ENCODE measurements around the gene MUCL3. TPM values are rescaled to one million over a fixed set of nuclear protein-coding genes. Genes with fewer than 3 reads are reported as not detected.

MUCL3 gene
- total RNA-seq, 2 experiments from 2014 or later, result not detected

- no peak overlapping the region for H3K4me3 Mint-ChIP-seq
- no peaks in the 10 kb centered on the region for H3K36me3 Mint-ChIP-seq (ENCODE audit: low read depth)
- no peak for TF ChIP-seq CTCF (IDR thresholded peaks at IDR 0.05)
- intact Hi-C loops (cut with micrococcal nuclease), result no loop called here
- CTCF ChIA-PET, result interaction anchor here (1.5 kb wide), 1 partner anchor 21 kb away, joined by 5 read pairs; no protein-coding TSS in a partner anchor
- no peaks in the 10 kb centered on the region for H3K4me1 Mint-ChIP-seq (ENCODE audit: low read depth)
- no peak for ATAC-seq
- DNase-seq, result no peak
- no peak overlapping the region for H3K27ac Mint-ChIP-seq
- POLR2A ChIA-PET, result no interaction called here
- no peaks in the 10 kb centered on the region for H3K9me3 Mint-ChIP-seq
- peaks cover 38% of the 10 kb centered on the region for H3K27me3 Mint-ChIP-seq
Measured at GRCh38 chr6:30939473-30939872, 1.3 kb upstream of the MUCL3 start.

GRCh38 chr6:30942338-30943060 is 1.7 kb downstream of the MUCL3 start:
- H3K36me3 Mint-ChIP-seq (ENCODE audit: low read depth), result no peaks in the 10 kb centered on the region
- intact Hi-C loops (cut with micrococcal nuclease), result no loop called here
- ChIA-PET POLR2A (no interaction called here), CTCF (interaction anchor here (1.9 kb wide), 1 partner anchor 145 kb away, joined by 4 read pairs; no protein-coding TSS in a partner anchor)
- no peak overlapping the region for H3K4me3 Mint-ChIP-seq
- H3K4me1 Mint-ChIP-seq (ENCODE audit: low read depth), result no peaks in the 10 kb centered on the region
- no peak for ATAC-seq
- H3K27ac Mint-ChIP-seq, result no peak overlapping the region
- TF ChIP-seq CTCF (IDR thresholded peaks at IDR 0.05), result no peak
- peaks cover 46% of the 10 kb centered on the region for H3K27me3 Mint-ChIP-seq
- DNase-seq, result peak; percentile 15
- H3K9me3 Mint-ChIP-seq, result no peaks in the 10 kb centered on the region

- CTCF ChIA-PET, result interaction anchor here (1.1 to 1.9 kb wide), 2 partner anchors 135 to 143 kb away, joined by 3 to 4 read pairs; no protein-coding TSS in a partner anchor
- H3K4me1 Mint-ChIP-seq (ENCODE audit: low read depth), result no peaks in the 10 kb centered on the region
- TF ChIP-seq CTCF (IDR thresholded peaks at IDR 0.05), result no peak
- DNase-seq (no peak), ATAC-seq (no peak)
- POLR2A ChIA-PET, result interaction anchor here (0.5 to 3.1 kb wide), 2 partner anchors 11 to 30 kb away, joined by 3 to 14 read pairs; no protein-coding TSS in a partner anchor
- H3K27ac Mint-ChIP-seq, result no peak overlapping the region
- H3K4me3 Mint-ChIP-seq, result no peak overlapping the region
- peaks cover 3% of the 10 kb centered on the region for H3K36me3 Mint-ChIP-seq (ENCODE audit: low read depth)
- H3K27me3 Mint-ChIP-seq, result peaks cover 54% of the 10 kb centered on the region
- intact Hi-C loops (cut with micrococcal nuclease), result no loop called here
- H3K9me3 Mint-ChIP-seq, result no peaks in the 10 kb centered on the region
Measured at GRCh38 chr6:30944051-30944450, 3.3 kb downstream of the MUCL3 start.

GRCh38 chr6:30945281-30945680 is 4.5 kb downstream of the MUCL3 start:
- H3K9me3 Mint-ChIP-seq, result no peaks in the 10 kb centered on the region
- no peaks in the 10 kb centered on the region for H3K4me1 Mint-ChIP-seq (ENCODE audit: low read depth)
- no peak overlapping the region for H3K27ac Mint-ChIP-seq
- ChIA-PET CTCF (interaction anchor here (1.2 kb wide), 1 partner anchor 142 kb away, joined by 4 read pairs; no protein-coding TSS in a partner anchor), POLR2A (interaction anchor here (3.1 kb wide), 1 partner anchor 10 kb away, joined by 14 read pairs; no protein-coding TSS in a partner anchor)
- no peak for TF ChIP-seq CTCF (IDR thresholded peaks at IDR 0.05)
- H3K27me3 Mint-ChIP-seq, result peaks cover 48% of the 10 kb centered on the region
- ATAC-seq (no peak), DNase-seq (no peak)
- intact Hi-C loops (cut with micrococcal nuclease), result no loop called here
- no peak overlapping the region for H3K4me3 Mint-ChIP-seq
- H3K36me3 Mint-ChIP-seq (ENCODE audit: low read depth), result peaks cover 3% of the 10 kb centered on the region

GRCh38 chr6:30947231-30947630 is 6.5 kb downstream of the MUCL3 start:
- Mint-ChIP-seq H3K9me3 (no peaks in the 10 kb centered on the region), H3K27me3 (peaks cover 48% of the 10 kb centered on the region), H3K36me3 (ENCODE audit: low read depth) (peaks cover 3% of the 10 kb centered on the region), H3K4me1 (ENCODE audit: low read depth) (peaks cover 10% of the 10 kb centered on the region), H3K27ac (no peak overlapping the region), H3K4me3 (no peak overlapping the region)
- TF ChIP-seq CTCF (IDR thresholded peaks at IDR 0.05), result no peak
- POLR2A ChIA-PET, result interaction anchor here (3.1 kb wide), 1 partner anchor 8 kb away, joined by 14 read pairs; no protein-coding TSS in a partner anchor
- ATAC-seq, result no peak
- CTCF ChIA-PET, result interaction anchor here (1.0 to 1.3 kb wide), 2 partner anchors 132 to 140 kb away, joined by 3 read pairs; no protein-coding TSS in a partner anchor
- intact Hi-C loops (cut with micrococcal nuclease), result no loop called here
- no peak for DNase-seq

Measured in activated CD8-positive, alpha-beta T cell treated with anti-CD3 and anti-CD28 coated beads for 36 hours (primary cell).